Sigmoid colon (tissue), 4 donors: ENCODE measurements around the gene TP73.

ENCODE experiments used
- POLR2AphosphoS5 ChIP-seq, 4 donors: sonication (generic); formaldehyde crosslinking; IDR thresholded peaks; one replicate each; pipeline ENCODE4 v1.6.1; 2017; ENCODE audit warnings: antibody characterized with exemption in 4 of 4
- TF ChIP-seq, protein P1 (sequence below), 4 experiments: fragments of 450-650 bp in 3 of 4; fragments of 200-600 bp in 1 of 4; IDR thresholded peaks; one replicate each; pipeline ENCODE4 v1.5.1; 2016 to 2019; ENCODE audit warnings: antibody characterized with exemption in 4 of 4, mild to moderate bottlenecking in 3 of 4, moderate library complexity in 2 of 4

DNA sequence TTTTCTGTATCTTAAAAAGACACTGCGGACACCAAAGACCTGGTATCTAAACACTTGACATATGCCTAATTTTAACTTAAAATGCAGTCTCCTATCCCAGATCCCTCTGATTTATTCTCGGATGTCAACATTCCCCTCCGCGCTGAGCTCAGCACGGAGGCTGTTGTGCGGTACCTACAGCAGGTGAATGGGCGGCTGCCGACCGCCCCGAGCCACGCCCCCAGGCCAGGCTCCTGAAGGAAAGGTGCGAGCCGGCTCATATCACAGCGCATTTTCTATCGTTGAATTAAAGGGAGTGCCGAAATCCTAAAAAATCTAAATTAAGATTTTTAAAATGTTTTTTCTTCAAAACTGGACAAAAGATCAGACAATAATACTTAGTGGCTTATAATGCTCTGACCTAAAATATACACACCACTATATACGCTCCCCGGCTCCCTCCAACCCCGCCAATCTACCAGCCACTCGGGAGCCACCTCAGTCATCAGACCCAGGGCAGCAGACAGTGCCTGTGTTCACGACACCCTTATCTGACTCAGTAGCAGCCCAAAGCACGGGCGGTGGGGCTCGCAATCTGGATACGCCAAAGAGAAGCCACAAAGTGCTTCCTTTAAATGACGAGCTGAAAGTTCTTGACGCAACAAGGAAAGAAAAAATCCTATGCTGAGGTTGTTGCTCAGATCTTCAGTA is 6.5 kb upstream of the TP73 start:
- TF ChIP-seq, protein P1, sequence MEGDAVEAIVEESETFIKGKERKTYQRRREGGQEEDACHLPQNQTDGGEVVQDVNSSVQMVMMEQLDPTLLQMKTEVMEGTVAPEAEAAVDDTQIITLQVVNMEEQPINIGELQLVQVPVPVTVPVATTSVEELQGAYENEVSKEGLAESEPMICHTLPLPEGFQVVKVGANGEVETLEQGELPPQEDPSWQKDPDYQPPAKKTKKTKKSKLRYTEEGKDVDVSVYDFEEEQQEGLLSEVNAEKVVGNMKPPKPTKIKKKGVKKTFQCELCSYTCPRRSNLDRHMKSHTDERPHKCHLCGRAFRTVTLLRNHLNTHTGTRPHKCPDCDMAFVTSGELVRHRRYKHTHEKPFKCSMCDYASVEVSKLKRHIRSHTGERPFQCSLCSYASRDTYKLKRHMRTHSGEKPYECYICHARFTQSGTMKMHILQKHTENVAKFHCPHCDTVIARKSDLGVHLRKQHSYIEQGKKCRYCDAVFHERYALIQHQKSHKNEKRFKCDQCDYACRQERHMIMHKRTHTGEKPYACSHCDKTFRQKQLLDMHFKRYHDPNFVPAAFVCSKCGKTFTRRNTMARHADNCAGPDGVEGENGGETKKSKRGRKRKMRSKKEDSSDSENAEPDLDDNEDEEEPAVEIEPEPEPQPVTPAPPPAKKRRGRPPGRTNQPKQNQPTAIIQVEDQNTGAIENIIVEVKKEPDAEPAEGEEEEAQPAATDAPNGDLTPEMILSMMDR (IDR thresholded peaks at IDR 0.05), result no peak
- TF ChIP-seq POLR2AphosphoS5 (IDR thresholded peaks at IDR 0.05), result no peak
